Heart right ventricle (tissue), 16 donors: ENCODE results near the gene RIPK1. TPM values are rescaled to one million over a fixed set of nuclear protein-coding genes. Genes with fewer than 3 reads are reported as not detected.
"Not testable (repeated sequence)": the region's sequence is repeated elsewhere in the genome, so short reads cannot be mapped to it uniquely, and the experiment has no call there.

Experiments
- ATAC-seq, 8 donors: fragments of 200-7000 bp; cut with Tn5 transposase; one replicate each; pipeline ENCODE4 v1.9.1; 2020; ENCODE audit warnings: mild to moderate bottlenecking in 8 of 8, moderate library complexity in 8 of 8, moderate number of reproducible peaks in 1 of 8
- DNase-seq, 2 donors: peaks; one replicate each; pipeline ENCODE4 v3.0.0-alpha.2; 2020
- H3K27ac ChIP-seq, 10 donors: fragments of 200-600 bp; sonication (generic) in 2 of 10; one replicate each; pipeline versions ENCODE4 v1.5.0 to v1.8.0; 2020 to 2022; ENCODE audit warnings: mild to moderate bottlenecking in 3 of 10
- H3K27me3 ChIP-seq, 7 donors: fragments of 200-600 bp; one replicate each; pipeline ENCODE4 v1.8.0; 2021 to 2022; ENCODE audit warnings: mild to moderate bottlenecking in 2 of 7
- H3K36me3 ChIP-seq, 9 donors: fragments of 200-600 bp; sonication (generic) in 1 of 9; one replicate each; pipeline versions ENCODE4 v1.5.0 to v1.8.0; 2020 to 2022; ENCODE audit warnings: mild to moderate bottlenecking in 2 of 9
- H3K4me1 ChIP-seq, 9 donors: fragments of 200-600 bp; sonication (generic) in 1 of 9; one replicate each; pipeline versions ENCODE4 v1.5.0 to v1.8.0; 2020 to 2022; ENCODE audit warnings: mild to moderate bottlenecking in 4 of 9
- H3K4me3 ChIP-seq, 10 donors: fragments of 200-600 bp; sonication (generic) in 2 of 10; one replicate each; pipeline versions ENCODE4 v1.5.0 to v1.8.0; 2020 to 2022; ENCODE audit warnings: mild to moderate bottlenecking in 7 of 10, moderate library complexity in 2 of 10
- H3K9me3 ChIP-seq, 11 donors: fragments of 200-600 bp in 10 of 11; sonication (generic) in 2 of 11; one replicate each; pipeline versions ENCODE4 v1.5.0 to v1.8.0; 2013 to 2022; ENCODE audit warnings: mild to moderate bottlenecking in 2 of 11, control low read depth in 1 of 11, moderate library complexity in 1 of 11
- CTCF ChIP-seq, 9 donors: fragments of 200-600 bp; sonication (generic) in 2 of 9; IDR thresholded peaks; one replicate each; pipeline versions ENCODE4 v1.5.0 to v1.8.0; 2021 to 2022; ENCODE audit warnings: antibody characterized with exemption in 9 of 9, mild to moderate bottlenecking in 5 of 9, moderate library complexity in 1 of 9
- WGBS, 2 donors: extraction: QIAGEN DNeasy Blood & Tissue Kit; methylation state at CpG; one replicate each; pipeline ENCODE4 v1.1.7; 2013; ENCODE audit warnings: inconsistent platforms in 1 of 2; 5-methylcytosine and 5-hydroxymethylcytosine counted together
- intact Hi-C, 10 donors: fragments of 100-400 bp; cut with DNase I; formaldehyde crosslinking; loops; one replicate each; pipeline versions ENCODE4 v1.11.1 to v1.14.2; 2022
- long read RNA-seq, 3 donors: library from polyadenylated mRNA; unstranded; transcript quantifications; one replicate each; pipeline ENCODE4 v2.0.0, GENCODE V29; 2020 to 2021
- polyA plus RNA-seq, 2 donors: library from polyadenylated mRNA; stranded (reverse); fragments of 200-250 nt; gene quantifications; one replicate each; pipeline ENCODE4 v1.2.3, GENCODE V29; 2013
- total RNA-seq, 10 donors: library from RNA; stranded (reverse); fragmentation: NEBNext Ultra II Directional in 3 of 10; extraction: Animal tissue kit (Norgen Biotek cat#: 25700) in 3 of 10; gene quantifications; one replicate each; pipeline versions ENCODE4 v1.2.1 to v1.2.4, GENCODE V29; 2021 to 2023
- donor health status: Arrhythmogenic right ventricular cardiomyopathy.
- donor health status: ischemic (EF 13 %, LVEDD 7.1; RV severe dilation, severe dysfunction).
- donor health status: healthy with polysubstance abuse.
- donor health status: DM: no; HTN: yes; CAD: no.
- donor health status: DM: no; HTN: no; CAD: no.
- donor health status: ischemic (EF 25% LVEDD 6.9; RV normal size, moderate dysfunction).
- donor health status: ischemic (EF 25% LVEDD 5.7; RV mildly dilated, moderate dysfunction).
- donor health status: healthy.
- donor health status: DM: yes; HTN: yes; CAD: no.
- donor health status: Ischemic cardiomyopathy.
- donor health status: ischemic (EF 35%, LVEDD 5.7; RV mildly dilated, moderate dysfunction).
- donor health status: nonischemic (EF 11% LVEDD 7.7; RV severe dilation, severe dysfunction).
- donor health status: DM: yes; HTN: yes; CAD: no.
- donor health status: PGD.
- donor health status: ischemic (EF 29% LVEDD 5.4; RV normal size, mild dysfunction).
- donor health status: nonischemic (EF 23%, LVEDD 6.1; RV moderate dilation, normal function).

RIPK1 gene
- 10 to 100 TPM in 2 of 10 donors, 1 to 10 TPM in 8; 5.1 to 12.2 (median 6.4) TPM for total RNA-seq
- 10 to 100 TPM in 1 of 2 donors, 1 to 10 TPM in 1; 6.1 to 12.9 TPM for polyA plus RNA-seq
- long read RNA-seq, donor 1, full-length matches to known transcripts: 12 of 21 reads
- long read RNA-seq, donor 1, partial matches to known transcripts: 6 of 21 reads
- long read RNA-seq, donor 1, other reads (novel, unspliced or antisense): 3 of 21 reads
- long read RNA-seq, donor 2, full-length matches to known transcripts: 5 of 19 reads
- long read RNA-seq, donor 2, partial matches to known transcripts: 3 of 19 reads
- long read RNA-seq, donor 2, other reads (novel, unspliced or antisense): 11 of 19 reads
- long read RNA-seq, donor 3, full-length matches to known transcripts: 6 of 18 reads
- long read RNA-seq, donor 3, partial matches to known transcripts: 7 of 18 reads
- long read RNA-seq, donor 3, other reads (novel, unspliced or antisense): 5 of 18 reads

DNA sequence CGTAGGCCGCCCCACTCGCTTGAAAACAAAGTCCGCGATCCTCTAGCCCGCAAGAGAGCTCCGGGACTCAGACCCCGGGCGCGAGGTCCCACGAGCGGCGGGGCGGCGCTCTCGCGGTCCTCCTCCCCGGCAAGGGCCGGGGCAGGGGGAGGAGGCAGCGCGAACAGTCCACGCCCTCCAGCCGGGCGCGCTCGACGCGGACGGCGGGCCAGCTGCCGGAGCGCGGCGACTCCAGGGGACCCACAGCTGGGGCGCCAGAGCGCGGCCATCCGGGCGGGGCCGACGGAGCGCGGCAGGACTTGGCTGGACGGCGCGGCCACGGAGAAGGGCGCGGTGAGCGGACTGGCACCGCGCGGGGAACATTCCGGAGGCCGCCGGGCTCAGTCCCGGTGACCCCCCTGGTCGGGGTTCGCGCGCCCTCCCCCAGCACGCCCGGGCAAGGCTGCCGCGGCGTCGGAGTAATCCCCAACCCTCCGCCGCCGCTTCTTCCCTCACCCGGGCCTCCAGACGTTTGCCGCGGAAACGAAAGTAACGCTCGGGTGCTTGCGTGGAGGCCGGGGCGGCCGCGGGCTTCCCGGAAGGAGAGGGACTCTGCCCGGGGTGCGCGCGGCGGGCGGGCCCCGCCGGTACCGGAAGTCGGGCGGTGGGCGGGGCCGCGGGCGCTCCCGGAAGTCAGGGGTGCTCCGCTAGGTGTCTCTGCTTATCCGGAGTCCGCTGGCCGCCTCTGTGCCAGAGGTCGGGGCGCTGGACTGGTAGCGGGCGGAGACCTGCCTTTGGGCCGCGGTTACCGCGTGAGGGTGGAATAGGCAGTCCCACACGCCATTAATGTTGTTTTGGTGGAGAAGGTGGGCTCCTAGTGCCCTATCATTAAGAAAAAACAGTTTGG, at the start of gene RIPK1:
TSS of gene RIPK1 (plus strand) at position 166 of the 886 bp plus-strand sequence. CDS start 8,330 bp downstream, outside the sequence.
- intact Hi-C loops: no loop called here
- TF ChIP-seq CTCF (IDR thresholded peaks at IDR 0.05): peak in 7 of 9 donors; percentile 24 to 64 (median 30)
- peak within 1 kb of the TSS; percentile 97 to 100 (median 100) for H3K27ac ChIP-seq
- 0 to 1% methylated on average over 110 to 112 of the region's 112 CpGs for WGBS, 2 donors
- peaks cover 7 to 63% (median 37%) of the 10 kb centered on the region in 9 donors for H3K4me1 ChIP-seq
- H3K27me3 ChIP-seq: no peaks in the 10 kb centered on the region
- peak within 1 kb of the TSS; percentile 70 to 99 (median 95) for H3K4me3 ChIP-seq
- peaks cover 0 to 31% (median 0%) of the 10 kb centered on the region in 9 donors for H3K36me3 ChIP-seq
- no peaks in the 10 kb centered on the region for H3K9me3 ChIP-seq
- peak; percentile 93 to 96 for DNase-seq
- ATAC-seq: peak; percentile 86 to 93 (median 90)

- no peak for DNase-seq
- peaks cover 0 to 65% (median 33%) of the 10 kb centered on the region in 9 donors for H3K36me3 ChIP-seq
These were observed 49.2 kb upstream of the RIPK1 start for GRCh38 chr6:3019065-3019464.

DNA sequence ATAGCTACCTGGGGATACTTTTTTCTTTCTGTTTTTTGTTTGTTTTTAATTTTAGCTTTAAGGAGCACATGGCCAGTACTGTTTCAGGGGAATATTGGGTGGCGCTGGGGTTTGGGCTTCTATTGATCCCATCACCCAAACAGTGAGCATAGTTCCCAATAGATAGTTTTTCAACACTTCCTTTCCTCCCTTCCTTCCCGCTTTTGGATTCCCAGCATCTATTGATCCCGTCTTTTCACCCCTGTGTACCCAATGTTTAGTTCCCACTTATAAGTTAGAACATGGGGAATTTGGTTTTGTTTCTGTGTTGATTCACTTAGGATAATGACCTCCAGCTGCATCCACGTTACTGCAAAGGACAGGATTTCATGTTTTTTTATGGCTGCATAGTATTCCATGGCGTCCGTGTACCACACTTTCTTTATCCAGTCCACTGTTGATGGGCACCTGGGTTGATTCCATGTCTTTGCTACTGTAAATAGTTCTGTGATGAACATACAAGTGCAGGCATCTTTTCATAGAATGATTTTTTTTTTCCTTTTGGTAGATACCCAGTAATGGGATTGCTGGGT, 48.5 kb upstream of the RIPK1 start:
- H3K9me3 ChIP-seq: no peaks in the 10 kb centered on the region
- ATAC-seq: no peak
- peak overlapping the region in 2 of 10 donors; percentile 14 to 43 for H3K27ac ChIP-seq
- intact Hi-C loops: loop anchor here in 1 of 10 donors (5.0 kb wide), 1 partner anchor 32 kb away; no protein-coding TSS in a partner anchor
- 95 to 96% methylated on average over 6 of the region's 6 CpGs for WGBS, 2 donors
- no peak overlapping the region for H3K4me3 ChIP-seq
- TF ChIP-seq CTCF (IDR thresholded peaks at IDR 0.05): no peak
- H3K27me3 ChIP-seq: no peaks in the 10 kb centered on the region
- peaks cover 0 to 38% (median 13%) of the 10 kb centered on the region in 9 donors for H3K4me1 ChIP-seq
- peaks cover 0 to 58% (median 26%) of the 10 kb centered on the region in 9 donors for H3K36me3 ChIP-seq
- no peak for DNase-seq

More at GRCh38 chr6:3019065-3019464, 49.2 kb upstream of the RIPK1 start:
- H3K27ac ChIP-seq: peak overlapping the region in 3 of 10 donors; percentile 14 to 49 (median 43)
- peaks cover 0 to 30% (median 12%) of the 10 kb centered on the region in 9 donors for H3K4me1 ChIP-seq
- ATAC-seq: no peak
- H3K9me3 ChIP-seq: no peaks in the 10 kb centered on the region
- H3K4me3 ChIP-seq: no peak overlapping the region
- 50 to 53% methylated on average over 1 of the region's 1 CpG for WGBS, 2 donors
- no peak for TF ChIP-seq CTCF (IDR thresholded peaks at IDR 0.05)
- intact Hi-C loops: loop anchor here in 1 of 10 donors (5.0 kb wide), 1 partner anchor 33 kb away; no protein-coding TSS in a partner anchor
- H3K27me3 ChIP-seq: no peaks in the 10 kb centered on the region

- DNase-seq, H3K27me3 ChIP-seq, H3K9me3 ChIP-seq, H3K27ac ChIP-seq, ATAC-seq, H3K4me3 ChIP-seq, intact Hi-C loops: not testable (repeated sequence)
- Histone ChIP-seq H3K36me3 (peaks cover 0 to 45% (median 15%) of the 10 kb centered on the region in 9 donors), H3K4me1 (peaks cover 0 to 50% (median 23%) of the 10 kb centered on the region in 9 donors)
- WGBS, 2 donors: 94 to 95% methylated on average over 2 of the region's 2 CpGs
These were observed 47.2 kb upstream of the RIPK1 start for GRCh38 chr6:3020976-3021598.
